ENCODE results near the gene PTGS1. TPM values are rescaled to one million over a fixed set of nuclear protein-coding genes. Genes with fewer than 3 reads are reported as not detected.

Gene PTGS1
- total RNA-seq, 4 donors from 2014 or later, result 4.5 to 9.5 (median 5.2) TPM

DNA sequence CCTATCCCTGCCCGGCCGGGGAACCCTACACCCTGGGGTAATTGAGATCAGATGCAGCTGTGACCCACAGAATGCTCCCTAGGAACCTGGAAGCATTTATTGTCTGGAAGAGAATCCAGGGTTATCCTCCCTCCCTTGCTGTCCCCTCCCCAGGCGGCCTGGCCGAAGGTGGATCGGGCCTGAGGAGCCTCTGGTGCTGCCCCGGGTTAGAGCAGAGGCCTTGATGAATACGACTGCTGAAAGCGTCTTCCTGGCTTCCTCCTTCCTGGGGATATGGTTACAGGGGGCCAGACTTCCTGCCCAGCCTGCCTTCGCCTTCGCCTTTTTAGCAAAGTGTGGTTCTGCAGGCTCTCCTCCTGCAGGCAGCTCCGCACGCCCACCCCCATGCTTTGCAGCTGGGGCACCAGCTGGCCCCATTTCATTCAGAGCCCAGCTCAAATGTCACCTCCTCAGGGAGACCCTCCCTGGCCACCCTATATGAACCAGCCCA, 22.5 kb upstream of the PTGS1 start:
- TF ChIP-seq, protein P1, sequence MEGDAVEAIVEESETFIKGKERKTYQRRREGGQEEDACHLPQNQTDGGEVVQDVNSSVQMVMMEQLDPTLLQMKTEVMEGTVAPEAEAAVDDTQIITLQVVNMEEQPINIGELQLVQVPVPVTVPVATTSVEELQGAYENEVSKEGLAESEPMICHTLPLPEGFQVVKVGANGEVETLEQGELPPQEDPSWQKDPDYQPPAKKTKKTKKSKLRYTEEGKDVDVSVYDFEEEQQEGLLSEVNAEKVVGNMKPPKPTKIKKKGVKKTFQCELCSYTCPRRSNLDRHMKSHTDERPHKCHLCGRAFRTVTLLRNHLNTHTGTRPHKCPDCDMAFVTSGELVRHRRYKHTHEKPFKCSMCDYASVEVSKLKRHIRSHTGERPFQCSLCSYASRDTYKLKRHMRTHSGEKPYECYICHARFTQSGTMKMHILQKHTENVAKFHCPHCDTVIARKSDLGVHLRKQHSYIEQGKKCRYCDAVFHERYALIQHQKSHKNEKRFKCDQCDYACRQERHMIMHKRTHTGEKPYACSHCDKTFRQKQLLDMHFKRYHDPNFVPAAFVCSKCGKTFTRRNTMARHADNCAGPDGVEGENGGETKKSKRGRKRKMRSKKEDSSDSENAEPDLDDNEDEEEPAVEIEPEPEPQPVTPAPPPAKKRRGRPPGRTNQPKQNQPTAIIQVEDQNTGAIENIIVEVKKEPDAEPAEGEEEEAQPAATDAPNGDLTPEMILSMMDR (IDR thresholded peaks at IDR 0.05; ENCODE audit: low read depth), result no peak

DNA sequence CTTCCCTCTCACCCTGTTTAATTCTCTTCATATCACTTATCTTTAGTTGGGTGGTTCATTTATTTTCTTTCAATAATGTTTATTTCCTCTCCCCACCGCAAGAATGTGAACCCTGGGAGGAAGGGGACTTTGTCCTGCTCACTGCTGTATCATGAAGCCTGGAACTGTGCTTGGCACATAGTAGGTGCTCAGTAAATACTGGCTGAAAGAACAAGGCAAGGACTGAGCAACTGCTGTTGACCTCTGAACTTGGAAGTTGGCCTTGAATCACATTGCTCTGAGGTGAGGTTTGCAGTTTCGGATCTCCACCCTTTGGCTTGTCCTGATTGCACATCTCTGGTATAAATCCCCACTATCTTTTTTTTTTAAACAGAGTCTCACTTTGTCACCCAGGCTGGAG, 22.0 kb upstream of the PTGS1 start:
- TF ChIP-seq, protein P1 (IDR thresholded peaks at IDR 0.05; ENCODE audit: low read depth), result no peak

DNA sequence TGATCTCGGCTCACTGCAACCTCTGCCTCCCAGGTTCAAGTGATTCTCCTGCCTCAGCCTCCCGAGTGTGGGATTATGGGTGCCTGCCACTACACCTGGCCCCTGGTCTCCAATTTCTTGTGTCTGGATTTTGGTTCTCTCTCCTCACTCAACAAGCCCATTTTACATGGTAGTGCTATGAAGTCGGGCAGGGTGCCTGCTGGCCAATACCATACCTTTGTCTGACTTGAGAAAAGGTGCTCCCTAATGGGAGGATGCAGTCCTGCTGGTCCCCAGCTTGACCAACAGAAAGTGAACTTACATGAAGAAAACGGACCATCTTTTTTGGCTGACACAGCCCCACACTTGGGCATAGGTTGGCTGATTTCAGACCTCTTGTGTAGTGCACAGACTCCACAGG, 21.6 kb upstream of the PTGS1 start:
- TF ChIP-seq, protein P1 (IDR thresholded peaks at IDR 0.05; ENCODE audit: low read depth), result no peak

DNA sequence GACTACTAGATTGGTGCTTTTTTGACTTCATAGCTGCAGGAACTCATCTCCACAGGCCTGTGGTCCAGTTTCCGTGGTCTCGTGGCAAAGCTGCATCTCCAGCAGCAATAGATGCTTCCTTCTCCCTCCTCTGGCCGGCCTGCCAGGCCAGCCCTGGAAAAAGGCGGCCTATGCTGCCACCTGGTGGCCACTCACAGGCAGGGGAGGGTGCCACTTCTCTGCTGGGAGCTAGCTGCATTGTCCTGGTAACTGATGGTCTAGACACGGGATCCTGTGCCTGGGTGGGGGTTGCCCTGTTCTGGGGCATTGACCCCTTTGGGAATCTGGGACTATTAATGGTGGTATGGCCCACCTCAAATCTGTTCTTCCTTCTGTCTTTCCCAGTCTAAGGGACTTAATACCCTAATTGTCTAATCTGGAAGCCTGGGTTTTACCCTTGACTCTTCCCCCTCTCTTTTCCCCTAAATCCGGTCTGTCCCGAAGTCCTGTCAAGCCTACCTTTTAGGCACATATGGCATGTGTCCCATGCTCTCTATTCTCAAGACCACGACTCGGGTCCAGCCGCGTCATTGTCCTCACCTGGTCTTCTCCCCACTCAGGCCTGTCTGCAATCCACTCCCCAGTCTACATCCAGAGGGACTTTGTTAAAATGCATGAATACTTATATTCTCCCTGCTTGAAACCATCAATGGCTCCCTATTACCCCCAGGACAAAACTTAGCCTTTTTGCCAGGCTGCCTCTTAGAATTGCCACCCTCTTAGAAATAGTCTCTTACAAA, 20.1 kb upstream of the PTGS1 start:
- TF ChIP-seq, protein P1 (IDR thresholded peaks at IDR 0.05; ENCODE audit: low read depth), result no peak

DNA sequence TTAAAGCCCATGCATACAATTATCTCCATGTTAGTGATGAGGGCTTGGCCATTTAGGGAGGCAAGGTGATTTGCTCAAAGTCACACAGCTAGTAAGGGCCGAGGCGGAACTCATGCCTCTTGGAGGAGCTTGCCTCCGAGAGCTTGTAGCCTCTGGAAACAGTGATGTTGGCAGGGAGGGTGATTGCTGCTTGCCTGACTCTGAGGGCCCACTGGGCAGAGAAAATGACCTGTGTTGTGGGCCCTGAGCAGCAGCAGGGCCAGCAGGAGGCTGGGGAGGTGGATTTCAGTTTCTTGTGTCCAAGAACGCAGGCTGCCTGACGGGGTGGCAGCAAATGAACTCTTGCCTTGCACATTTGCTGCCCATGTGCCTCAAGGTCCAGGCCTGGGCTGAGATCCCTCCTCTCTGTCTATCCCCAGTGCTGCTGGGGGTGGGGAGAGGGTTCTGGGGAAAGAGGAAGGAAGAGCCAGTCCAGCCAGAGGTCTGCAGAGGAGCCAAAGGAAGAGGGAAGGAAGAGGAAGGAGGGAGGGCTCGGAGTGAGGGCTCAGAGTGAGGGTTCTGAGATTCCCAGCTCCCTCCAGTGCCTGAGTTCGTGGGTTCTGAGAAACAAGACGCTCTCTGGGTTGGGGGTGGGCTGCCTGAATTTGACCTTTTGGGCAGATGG, 16.2 kb upstream of the PTGS1 start:
- TF ChIP-seq, protein P1 (IDR thresholded peaks at IDR 0.05; ENCODE audit: low read depth), result no peak

DNA sequence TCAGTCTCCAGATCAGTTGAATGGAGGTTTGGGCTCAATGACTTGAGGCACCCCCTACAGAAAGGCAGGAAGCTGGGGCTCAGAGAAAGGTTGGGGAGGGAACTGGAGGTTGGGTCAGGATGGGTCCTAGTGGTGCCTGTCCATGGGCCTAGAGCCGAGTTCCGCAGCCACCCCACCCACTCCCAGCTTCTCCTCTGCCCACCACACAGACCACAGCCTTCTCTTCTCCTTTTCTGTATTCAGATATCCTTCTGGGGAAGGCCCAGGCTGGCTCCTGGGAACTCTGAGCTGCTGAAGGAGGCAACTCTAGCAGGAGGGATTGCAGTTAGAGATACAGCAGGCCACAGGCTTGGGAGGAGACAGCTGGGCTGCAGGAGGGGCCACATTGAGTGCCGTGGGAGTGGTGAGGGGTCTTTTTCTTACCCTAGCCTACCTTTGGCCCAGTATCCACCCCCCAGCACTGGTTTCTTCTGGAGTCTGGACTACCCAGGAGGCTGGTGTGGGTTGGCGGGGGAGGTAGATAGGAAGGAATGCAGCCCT, 15.4 kb upstream of the PTGS1 start:
- TF ChIP-seq, protein P1 (IDR thresholded peaks at IDR 0.05; ENCODE audit: low read depth), result no peak

DNA sequence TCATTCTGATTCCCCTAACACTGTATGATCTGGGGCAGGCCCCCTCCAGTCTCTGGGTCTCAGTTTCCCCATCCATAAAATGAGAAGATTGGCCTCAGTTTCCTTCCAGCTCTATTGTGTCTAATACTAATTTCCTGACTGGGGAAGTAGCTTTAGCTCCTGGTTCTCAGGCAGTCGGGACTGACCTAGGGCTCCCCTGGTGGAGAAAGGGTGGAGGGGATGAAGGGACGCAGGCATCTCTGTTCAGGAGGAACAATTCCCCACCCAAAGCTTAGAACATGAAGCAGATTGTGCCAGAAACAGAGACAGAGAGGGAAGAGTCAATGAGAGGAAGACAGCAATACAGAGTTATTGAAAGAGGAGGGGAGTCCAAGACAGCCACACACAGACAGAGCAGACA, 14.2 kb upstream of the PTGS1 start:
- TF ChIP-seq, protein P1 (IDR thresholded peaks at IDR 0.05; ENCODE audit: low read depth), result no peak
